ENCODE data around the gene TMPRSS6.

DNA sequence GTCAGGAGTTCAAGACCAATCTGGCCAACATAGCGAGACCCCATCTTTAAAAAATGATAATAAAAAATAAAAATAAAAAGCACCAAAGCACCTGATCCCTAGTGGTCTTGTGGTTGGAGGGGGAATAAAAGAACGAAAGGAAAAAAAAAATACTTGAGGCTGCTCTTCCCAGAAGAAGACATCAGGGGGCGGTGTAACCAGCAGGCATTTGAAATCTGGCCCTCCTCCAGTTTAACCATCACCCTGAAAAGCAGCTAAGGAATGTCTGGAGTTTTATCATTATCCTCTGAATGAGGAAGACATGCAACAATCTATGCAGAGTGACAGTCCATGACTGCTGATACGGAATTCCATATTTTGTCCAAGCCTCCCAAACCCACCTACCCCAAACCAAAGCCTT lies 63.6 kb downstream of the TMPRSS6 start:
- TF ChIP-seq, protein P1, sequence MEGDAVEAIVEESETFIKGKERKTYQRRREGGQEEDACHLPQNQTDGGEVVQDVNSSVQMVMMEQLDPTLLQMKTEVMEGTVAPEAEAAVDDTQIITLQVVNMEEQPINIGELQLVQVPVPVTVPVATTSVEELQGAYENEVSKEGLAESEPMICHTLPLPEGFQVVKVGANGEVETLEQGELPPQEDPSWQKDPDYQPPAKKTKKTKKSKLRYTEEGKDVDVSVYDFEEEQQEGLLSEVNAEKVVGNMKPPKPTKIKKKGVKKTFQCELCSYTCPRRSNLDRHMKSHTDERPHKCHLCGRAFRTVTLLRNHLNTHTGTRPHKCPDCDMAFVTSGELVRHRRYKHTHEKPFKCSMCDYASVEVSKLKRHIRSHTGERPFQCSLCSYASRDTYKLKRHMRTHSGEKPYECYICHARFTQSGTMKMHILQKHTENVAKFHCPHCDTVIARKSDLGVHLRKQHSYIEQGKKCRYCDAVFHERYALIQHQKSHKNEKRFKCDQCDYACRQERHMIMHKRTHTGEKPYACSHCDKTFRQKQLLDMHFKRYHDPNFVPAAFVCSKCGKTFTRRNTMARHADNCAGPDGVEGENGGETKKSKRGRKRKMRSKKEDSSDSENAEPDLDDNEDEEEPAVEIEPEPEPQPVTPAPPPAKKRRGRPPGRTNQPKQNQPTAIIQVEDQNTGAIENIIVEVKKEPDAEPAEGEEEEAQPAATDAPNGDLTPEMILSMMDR (IDR thresholded peaks at IDR 0.05 in 4 of 5, conservative IDR thresholded peaks at IDR 0.05 in 1 of 5), result no peak
- TF ChIP-seq POLR2A (IDR thresholded peaks at IDR 0.05), result no peak
